ENCODE measurements around the gene NUTM2E.
"Not testable (repeated sequence)": the region's sequence is repeated elsewhere in the genome, so short reads cannot be mapped to it uniquely, and the experiment has no call there.

The NUTM2E gene

DNA sequence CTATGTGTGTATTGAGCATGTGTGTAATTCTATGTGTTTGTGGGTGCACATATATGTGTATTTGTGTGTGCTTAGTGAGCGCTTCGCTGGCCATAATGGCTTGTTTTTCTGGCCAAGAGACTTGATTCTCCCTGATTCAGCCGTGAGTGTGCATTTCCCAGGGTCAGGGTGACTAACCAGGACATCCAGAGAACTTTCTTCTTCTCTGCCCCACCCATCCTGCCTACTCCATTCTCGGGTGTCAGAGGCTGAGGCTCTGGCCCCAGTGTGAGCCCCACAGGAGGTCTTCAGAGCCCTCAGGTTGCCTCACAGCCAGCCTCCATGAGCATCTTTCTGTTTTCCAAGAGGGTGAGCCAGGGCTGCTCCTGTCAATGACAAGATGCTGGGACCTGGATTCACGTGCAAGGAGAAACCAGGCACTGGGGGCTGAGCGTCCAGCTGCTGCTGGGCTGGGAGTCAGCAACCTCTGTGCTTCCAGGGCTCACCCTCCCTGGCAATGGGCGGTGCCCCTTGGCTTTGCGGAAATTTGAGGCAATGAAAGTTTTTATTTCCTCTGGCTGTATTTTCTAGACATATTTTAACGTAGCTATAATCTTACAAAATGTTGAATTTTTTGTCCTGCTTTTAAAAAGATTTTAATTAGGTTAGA is 40.5 kb downstream of the NUTM2E start:
- DNase-seq = not testable (repeated sequence)

- not testable (repeated sequence) for DNase-seq
Measured at GRCh38 chr10:79868023-79868422, 41.5 kb downstream of the NUTM2E start.

DNA sequence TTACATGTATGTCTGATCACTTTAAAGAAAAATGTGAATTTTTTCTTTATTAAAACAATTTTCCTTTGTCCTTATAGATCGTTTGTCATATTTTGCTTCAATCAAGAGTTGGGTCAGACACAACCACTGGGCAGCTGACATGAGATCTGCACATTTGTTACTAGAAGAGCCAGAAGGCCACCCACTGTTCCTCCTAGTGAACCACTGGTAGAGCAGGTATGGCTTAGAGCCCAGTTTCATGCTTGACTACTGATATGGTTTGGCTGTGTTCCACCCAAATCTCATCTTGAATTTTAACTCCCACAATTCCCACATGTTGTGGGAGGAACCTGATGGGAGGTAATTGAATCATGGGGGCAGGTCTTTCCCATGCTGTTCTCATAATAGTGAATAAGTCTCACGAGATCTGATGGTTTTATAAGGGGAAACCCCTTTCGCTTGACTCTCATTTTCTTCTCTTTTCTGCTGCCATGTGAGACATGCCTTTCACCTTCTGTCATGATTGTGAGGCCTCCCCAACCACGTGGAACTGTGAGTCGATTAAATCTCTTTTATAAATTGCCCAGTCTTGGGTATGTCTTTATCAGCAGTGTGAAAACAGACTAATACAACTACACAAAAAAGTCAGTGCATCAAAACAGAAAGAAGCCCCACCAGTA is 43.0 kb downstream of the NUTM2E start:
- not testable (repeated sequence) for DNase-seq

- not testable (repeated sequence) for DNase-seq
Measured at GRCh38 chr10:79871729-79872128, 45.2 kb downstream of the NUTM2E start.
